Kidney capillary endothelial cell (primary cell): Measurements from ENCODE around the gene RHOA.
A peak's percentile ranks its signal among the peaks of the same experiment; 100 is the strongest.
"Not testable (repeated sequence)": the region's sequence is repeated elsewhere in the genome, so short reads cannot be mapped to it uniquely, and the experiment has no call there.

Experiments
- DNase-seq: peaks from one replicate; pipeline ENCODE4 v3.0.0-alpha.2; 2018; ENCODE audit warnings: low spot score

Gene RHOA

GRCh38 chr3:49362561-49362960 is 49.2 kb downstream of the RHOA start:
- DNase-seq: no peak

- DNase-seq: peak; percentile 25
Measured at GRCh38 chr3:49359623-49360022, 52.2 kb downstream of the RHOA start.

GRCh38 chr3:49358884-49359225 is 52.9 kb downstream of the RHOA start:
- DNase-seq: peak; percentile 81

- peak; percentile 97 for DNase-seq
Measured at GRCh38 chr3:49358217-49358883, 53.4 kb downstream of the RHOA start, which contains the start of gene GPX1. GPX1 (minus strand) TSS chr3:49358353; CDS start chr3:49358278, 75 bp downstream.

GRCh38 chr3:49357443-49358216 is 54.1 kb downstream of the RHOA start:
- peak; percentile 66 for DNase-seq

- not testable (repeated sequence) for DNase-seq
Measured at GRCh38 chr3:49357095-49357442, 54.7 kb downstream of the RHOA start.

GRCh38 chr3:49352890-49353421 is 58.8 kb downstream of the RHOA start:
- no peak for DNase-seq

GRCh38 chr3:49352281-49352680 is 59.5 kb downstream of the RHOA start:
- DNase-seq: peak; percentile 4

- DNase-seq: peak; percentile 46
Measured at GRCh38 chr3:49351521-49352011, 60.2 kb downstream of the RHOA start.

GRCh38 chr3:49349348-49350114 is 62.2 kb downstream of the RHOA start:
- no peak for DNase-seq

- not testable (repeated sequence) for DNase-seq
Measured at GRCh38 chr3:49348361-49348760, 63.4 kb downstream of the RHOA start.

- peak; percentile 17 for DNase-seq
Measured at GRCh38 chr3:49346797-49347251, 65.0 kb downstream of the RHOA start.

- no peak for DNase-seq
Measured at GRCh38 chr3:49343163-49343562, 68.6 kb downstream of the RHOA start.

- no peak for DNase-seq
Measured at GRCh38 chr3:49341996-49342395, 69.8 kb downstream of the RHOA start.

GRCh38 chr3:49339941-49340800 is 71.6 kb downstream of the RHOA start, which contains the start of gene USP4:
USP4 (minus strand) TSS chr3:49340053; CDS start chr3:49340024, 29 bp downstream.
- DNase-seq: peak; percentile 89

GRCh38 chr3:49339581-49339940 is 72.2 kb downstream of the RHOA start:
- DNase-seq: peak; percentile 8

GRCh38 chr3:49333916-49334633 is 77.7 kb downstream of the RHOA start:
- no peak for DNase-seq

- DNase-seq: no peak
Measured at GRCh38 chr3:49333091-49333490, 78.7 kb downstream of the RHOA start.

- no peak for DNase-seq
Measured at GRCh38 chr3:49329186-49329585, 82.6 kb downstream of the RHOA start.

- not testable (repeated sequence) for DNase-seq
Measured at GRCh38 chr3:49328350-49328749, 83.4 kb downstream of the RHOA start.

- DNase-seq: no peak
Measured at GRCh38 chr3:49327485-49327884, 84.3 kb downstream of the RHOA start.
